Esophagus muscularis mucosa (tissue), 4 donors: ENCODE results near the gene ALDH7A1. TPM values are rescaled to one million over a fixed set of nuclear protein-coding genes. Genes with fewer than 3 reads are reported as not detected.

ENCODE experiments used
- DNase-seq: peaks from one replicate; pipeline ENCODE4 v3.0.0-alpha.2; 2017; ENCODE audit errors: extremely low spot score
- H3K27ac ChIP-seq, 4 donors: fragments of 200-600 bp; sonication (generic); replicated peaks in 1 of 4; 1 replicate in 3 of 4; 2 replicates in 1 of 4; pipeline ENCODE4 v1.5.1; 2016 to 2019; ENCODE audit warnings: mild to moderate bottlenecking in 1 of 4
- H3K27me3 ChIP-seq, 4 donors: fragments of 200-600 bp; sonication (generic); one replicate each; pipeline versions ENCODE4 v1.5.1 to v1.6.0; 2016 to 2019
- H3K36me3 ChIP-seq, 4 donors: fragments of 200-600 bp; sonication (generic); one replicate each; pipeline ENCODE4 v1.5.1; 2016 to 2019
- H3K4me1 ChIP-seq, 4 donors: fragments of 200-600 bp; sonication (generic); one replicate each; pipeline ENCODE4 v1.5.1; 2016 to 2019
- H3K4me3 ChIP-seq, 4 donors: fragments of 200-600 bp; sonication (generic); 1 replicate in 2 of 4; 2 replicates in 2 of 4; pipeline ENCODE4 v1.5.1; 2016 to 2019; ENCODE audit warnings: mild to moderate bottlenecking in 4 of 4, moderate library complexity in 1 of 4
- H3K9me3 ChIP-seq, 4 donors: fragments of 200-600 bp; sonication (generic); 1 replicate in 3 of 4; 2 replicates in 1 of 4; pipeline ENCODE4 v1.5.1; 2016 to 2019
- EP300 ChIP-seq: sonication (generic); formaldehyde crosslinking; IDR thresholded peaks from one replicate; pipeline ENCODE4 v1.6.1; 2017; ENCODE audit warnings: antibody characterized with exemption
- POLR2A ChIP-seq: fragments of 450-650 bp; IDR thresholded peaks from one replicate; pipeline ENCODE4 v1.6.1; 2017; ENCODE audit warnings: antibody characterized with exemption, moderate library complexity, mild to moderate bottlenecking, low read depth
- POLR2AphosphoS5 ChIP-seq, 2 donors: sonication (generic); formaldehyde crosslinking; IDR thresholded peaks; one replicate each; pipeline ENCODE4 v1.6.1; 2017; ENCODE audit warnings: antibody characterized with exemption in 2 of 2
- WGBS: methylation state at CpG from one replicate; pipeline ENCODE4 v1.1.5; 2018; 5-methylcytosine and 5-hydroxymethylcytosine counted together
- intact Hi-C: fragments of 100-400 bp; cut with DNase I; formaldehyde crosslinking; loops from one replicate; pipeline ENCODE4 v1.15.1; 2023
- total RNA-seq, 4 donors: library from RNA; depleted of rRNA; stranded (reverse); fragments of >200 nt; gene quantifications; one replicate each; pipeline versions ENCODE4 v1.1.0 to v1.2.1, GENCODE V29; 2016
- TF ChIP-seq, protein P1 (sequence below), 3 experiments: fragments of 200-600 bp in 2 of 3; fragments of 450-650 bp in 1 of 3; sonication (generic) in 2 of 3; IDR thresholded peaks; one replicate each; pipeline ENCODE4 v1.5.1; 2017 to 2019; ENCODE audit warnings: antibody characterized with exemption in 3 of 3, mild to moderate bottlenecking in 2 of 3, moderate library complexity in 1 of 3

Gene ALDH7A1
- total RNA-seq, 4 donors from 2014 or later, result 14.9 to 17.7 (median 15.5) TPM

DNA sequence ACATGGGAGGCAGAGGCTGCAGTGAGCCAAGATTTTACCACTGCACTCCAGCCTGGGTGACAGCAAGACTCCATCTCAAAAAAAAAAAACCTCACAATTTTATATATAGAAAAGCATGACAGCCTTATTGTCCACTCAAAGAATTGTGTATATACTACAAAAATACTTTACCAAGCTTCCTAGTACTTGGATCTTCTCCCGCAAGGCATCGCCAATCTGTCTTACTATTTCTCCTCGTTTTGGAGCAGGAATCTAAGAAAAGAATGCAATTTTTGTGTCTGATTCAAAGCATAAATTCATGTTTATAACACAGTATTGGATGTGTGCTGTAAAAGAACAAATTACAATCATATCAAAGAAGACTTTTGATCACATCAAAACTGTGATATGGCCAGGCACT is 11.3 kb downstream of the ALDH7A1 start:
- no peaks in the 10 kb centered on the region for H3K9me3 ChIP-seq
- H3K27ac ChIP-seq, result no peak overlapping the region
- no peaks in the 10 kb centered on the region for H3K27me3 ChIP-seq
- no peaks in the 10 kb centered on the region for H3K4me1 ChIP-seq
- H3K36me3 ChIP-seq, result peaks cover 30 to 97% (median 64%) of the 10 kb centered on the region in 4 donors
- intact Hi-C loops, result no loop called here
- H3K4me3 ChIP-seq, result no peak overlapping the region
- DNase-seq, result no peak
- WGBS, result 93% methylated on average over 3 of the region's 3 CpGs
- TF ChIP-seq POLR2A (no peak), POLR2AphosphoS5 (IDR thresholded peaks at IDR 0.05) (no peak), EP300 (no peak)
- TF ChIP-seq, protein P1, sequence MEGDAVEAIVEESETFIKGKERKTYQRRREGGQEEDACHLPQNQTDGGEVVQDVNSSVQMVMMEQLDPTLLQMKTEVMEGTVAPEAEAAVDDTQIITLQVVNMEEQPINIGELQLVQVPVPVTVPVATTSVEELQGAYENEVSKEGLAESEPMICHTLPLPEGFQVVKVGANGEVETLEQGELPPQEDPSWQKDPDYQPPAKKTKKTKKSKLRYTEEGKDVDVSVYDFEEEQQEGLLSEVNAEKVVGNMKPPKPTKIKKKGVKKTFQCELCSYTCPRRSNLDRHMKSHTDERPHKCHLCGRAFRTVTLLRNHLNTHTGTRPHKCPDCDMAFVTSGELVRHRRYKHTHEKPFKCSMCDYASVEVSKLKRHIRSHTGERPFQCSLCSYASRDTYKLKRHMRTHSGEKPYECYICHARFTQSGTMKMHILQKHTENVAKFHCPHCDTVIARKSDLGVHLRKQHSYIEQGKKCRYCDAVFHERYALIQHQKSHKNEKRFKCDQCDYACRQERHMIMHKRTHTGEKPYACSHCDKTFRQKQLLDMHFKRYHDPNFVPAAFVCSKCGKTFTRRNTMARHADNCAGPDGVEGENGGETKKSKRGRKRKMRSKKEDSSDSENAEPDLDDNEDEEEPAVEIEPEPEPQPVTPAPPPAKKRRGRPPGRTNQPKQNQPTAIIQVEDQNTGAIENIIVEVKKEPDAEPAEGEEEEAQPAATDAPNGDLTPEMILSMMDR (IDR thresholded peaks at IDR 0.05), result no peak

DNA sequence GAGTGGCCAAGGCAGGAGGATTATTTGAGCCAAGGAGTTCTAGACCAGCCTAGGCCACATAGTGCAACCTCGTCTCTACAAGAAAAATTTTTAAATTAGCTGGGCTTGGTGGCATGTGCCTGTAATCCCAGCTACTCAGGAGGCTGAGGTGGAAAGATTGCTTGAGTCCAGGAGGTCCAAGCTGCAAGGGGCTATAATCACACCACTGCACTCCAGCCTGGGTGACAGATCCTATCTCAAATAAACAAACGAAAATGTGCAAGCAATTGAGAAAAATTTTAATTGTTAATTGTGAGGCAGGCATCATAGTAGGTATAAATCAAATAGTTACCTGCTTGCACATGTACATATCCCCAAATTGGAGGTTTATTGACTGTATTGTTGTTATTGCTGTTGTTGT is 15.3 kb downstream of the ALDH7A1 start:
- no peak for TF ChIP-seq POLR2A
- TF ChIP-seq, protein P1 (IDR thresholded peaks at IDR 0.05), result no peak
- no peak for TF ChIP-seq EP300
- no peak for TF ChIP-seq POLR2AphosphoS5 (IDR thresholded peaks at IDR 0.05)
- no peaks in the 10 kb centered on the region for H3K9me3 ChIP-seq
- H3K36me3 ChIP-seq, result peaks cover 26 to 98% (median 80%) of the 10 kb centered on the region in 4 donors
- H3K4me3 ChIP-seq, result no peak overlapping the region
- DNase-seq, result no peak
- H3K27ac ChIP-seq, result no peak overlapping the region
- WGBS, result 88% methylated on average over 2 of the region's 2 CpGs
- intact Hi-C loops, result no loop called here
- no peaks in the 10 kb centered on the region for H3K4me1 ChIP-seq
- no peaks in the 10 kb centered on the region for H3K27me3 ChIP-seq

DNA sequence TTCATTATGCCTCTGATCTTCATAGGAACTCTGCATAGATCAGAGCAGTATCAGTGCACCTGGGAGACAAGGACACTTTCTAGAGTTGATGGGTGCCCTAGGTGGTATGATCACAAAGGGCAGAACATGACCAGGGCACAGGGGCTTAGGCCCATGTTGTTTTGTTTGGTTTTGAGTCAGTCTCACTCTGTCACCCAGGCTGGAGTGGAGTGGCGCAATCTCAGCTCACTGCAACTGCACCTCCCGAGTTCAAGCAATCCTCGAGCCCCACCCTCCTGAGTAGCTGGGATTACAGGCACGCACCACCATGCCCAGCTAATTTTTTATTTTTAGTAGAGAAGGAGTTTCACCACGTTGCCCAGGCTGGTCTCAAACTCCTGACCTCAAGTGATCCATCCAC is 17.6 kb downstream of the ALDH7A1 start:
- intact Hi-C loops, result no loop called here
- Histone ChIP-seq H3K27me3 (no peaks in the 10 kb centered on the region), H3K27ac (no peak overlapping the region), H3K36me3 (peaks cover 16 to 97% (median 66%) of the 10 kb centered on the region in 4 donors), H3K4me3 (no peak overlapping the region), H3K4me1 (no peaks in the 10 kb centered on the region), H3K9me3 (no peaks in the 10 kb centered on the region)
- WGBS, result 88% methylated on average over 5 of the region's 5 CpGs
- TF ChIP-seq POLR2A (no peak), POLR2AphosphoS5 (IDR thresholded peaks at IDR 0.05) (no peak), EP300 (no peak)
- TF ChIP-seq, protein P1 (IDR thresholded peaks at IDR 0.05), result no peak
- no peak for DNase-seq

DNA sequence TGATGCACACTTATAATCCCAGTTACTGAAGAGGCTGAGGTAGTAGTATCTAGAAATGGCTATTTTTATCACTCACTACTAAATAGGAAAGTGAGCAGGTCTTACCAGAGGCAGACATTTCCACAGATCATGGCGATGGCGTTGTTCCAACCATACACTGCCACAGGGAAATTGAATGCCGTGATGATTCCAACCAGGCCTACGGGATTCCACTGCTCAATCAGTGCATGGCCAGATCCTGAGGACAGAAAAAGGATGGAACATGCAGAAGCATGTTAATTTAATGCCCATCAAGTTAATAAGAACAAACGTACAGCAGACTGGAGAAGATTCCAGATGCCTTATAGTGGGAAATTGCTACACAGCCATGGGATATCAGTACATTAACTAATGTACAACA is 18.0 kb downstream of the ALDH7A1 start:
- WGBS, result 95% methylated on average over 5 of the region's 5 CpGs
- no peak overlapping the region for H3K27ac ChIP-seq
- DNase-seq, result no peak
- no peaks in the 10 kb centered on the region for H3K9me3 ChIP-seq
- H3K36me3 ChIP-seq, result peaks cover 16 to 97% (median 64%) of the 10 kb centered on the region in 4 donors
- TF ChIP-seq EP300 (no peak), POLR2A (no peak), POLR2AphosphoS5 (IDR thresholded peaks at IDR 0.05) (no peak)
- TF ChIP-seq, protein P1 (IDR thresholded peaks at IDR 0.05), result no peak
- H3K27me3 ChIP-seq, result no peaks in the 10 kb centered on the region
- H3K4me3 ChIP-seq, result no peak overlapping the region
- intact Hi-C loops, result no loop called here
- H3K4me1 ChIP-seq, result no peaks in the 10 kb centered on the region

DNA sequence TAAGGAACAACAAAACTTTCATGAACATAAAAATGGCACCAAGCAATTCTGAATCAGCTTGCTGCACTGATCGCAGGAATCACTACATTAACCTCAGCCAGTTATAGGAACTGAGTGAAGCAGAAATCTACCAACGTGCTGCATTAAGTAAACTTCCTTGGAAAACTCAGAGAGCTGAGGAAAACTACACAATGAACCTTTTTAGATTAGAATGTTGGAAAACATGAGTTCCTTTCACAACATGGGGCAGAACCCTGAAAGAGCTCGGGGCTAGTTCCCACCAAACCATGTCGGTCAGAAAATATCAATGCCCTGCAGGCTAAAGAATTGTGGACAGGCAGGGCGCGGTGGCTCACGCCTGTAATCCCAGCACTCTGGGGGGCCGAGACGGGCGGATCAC is 19.4 kb downstream of the ALDH7A1 start:
- Histone ChIP-seq H3K9me3 (no peaks in the 10 kb centered on the region), H3K4me3 (no peak overlapping the region), H3K27ac (no peak overlapping the region), H3K4me1 (no peaks in the 10 kb centered on the region), H3K27me3 (no peaks in the 10 kb centered on the region), H3K36me3 (peaks cover 16 to 95% (median 59%) of the 10 kb centered on the region in 4 donors)
- intact Hi-C loops, result no loop called here
- no peak for DNase-seq
- TF ChIP-seq EP300 (no peak), POLR2A (no peak), POLR2AphosphoS5 (IDR thresholded peaks at IDR 0.05) (no peak)
- TF ChIP-seq, protein P1 (IDR thresholded peaks at IDR 0.05), result no peak
- WGBS, result 88% methylated on average over 10 of the region's 10 CpGs
